Tibial nerve (tissue), 4 donors: ENCODE results near the gene PSENEN. TPM values are rescaled to one million over a fixed set of nuclear protein-coding genes. Genes with fewer than 3 reads are reported as not detected.

Source experiments
- DNase-seq, 2 donors: peaks; one replicate each; pipeline ENCODE4 v3.0.0-alpha.2; 2019; ENCODE audit warnings: low spot score in 2 of 2
- H3K27ac ChIP-seq, 4 donors: fragments of 200-600 bp; sonication (generic) in 3 of 4; one replicate each; pipeline ENCODE4 v1.5.1; 2017 to 2019; ENCODE audit warnings: mild to moderate bottlenecking in 1 of 4
- H3K27me3 ChIP-seq, 2 donors: fragments of 200-600 bp; sonication (generic) in 1 of 2; one replicate each; pipeline versions ENCODE4 v1.5.1 to v1.6.0; 2017 to 2019
- H3K36me3 ChIP-seq, 3 donors: fragments of 200-600 bp; sonication (generic); one replicate each; pipeline ENCODE4 v1.5.1; 2018 to 2019
- H3K4me1 ChIP-seq, 4 donors: fragments of 200-600 bp; sonication (generic) in 3 of 4; one replicate each; pipeline ENCODE4 v1.5.1; 2017 to 2019
- H3K4me3 ChIP-seq, 4 donors: fragments of 200-600 bp; sonication (generic) in 3 of 4; one replicate each; pipeline ENCODE4 v1.5.1; 2017 to 2019; ENCODE audit warnings: mild to moderate bottlenecking in 1 of 4, moderate library complexity in 1 of 4
- H3K9me3 ChIP-seq, 4 donors: fragments of 200-600 bp; sonication (generic) in 3 of 4; one replicate each; pipeline ENCODE4 v1.5.1; 2017 to 2019
- CTCF ChIP-seq, 5 experiments: fragments of 200-600 bp in 3 of 5; fragments of 450-650 bp in 2 of 5; sonication (generic) in 3 of 5; IDR thresholded peaks; one replicate each; pipeline ENCODE4 v1.5.1; 2016 to 2019; ENCODE audit warnings: antibody characterized with exemption in 5 of 5, mild to moderate bottlenecking in 3 of 5, moderate library complexity in 2 of 5
- EP300 ChIP-seq, 2 donors: sonication (generic); formaldehyde crosslinking; IDR thresholded peaks; one replicate each; pipeline ENCODE4 v1.6.1; 2017; ENCODE audit warnings: antibody characterized with exemption in 2 of 2, mild to moderate bottlenecking in 1 of 2
- POLR2A ChIP-seq, 2 donors: fragments of 450-650 bp; IDR thresholded peaks; one replicate each; pipeline ENCODE4 v1.6.1; 2017; ENCODE audit warnings: antibody characterized with exemption in 2 of 2, mild to moderate bottlenecking in 2 of 2, moderate library complexity in 2 of 2
- WGBS, 2 donors: methylation state at CpG; one replicate each; pipeline ENCODE4 v1.1.5; 2018; 5-methylcytosine and 5-hydroxymethylcytosine counted together
- total RNA-seq, 4 donors: library from RNA; depleted of rRNA; stranded (reverse); fragments of >200 nt; gene quantifications; one replicate each; pipeline ENCODE4 v1.1.0, GENCODE V29; 2016

The PSENEN gene
- total RNA-seq, 4 donors from 2014 or later: 33.1 to 46.7 (median 40.3) TPM

- Histone ChIP-seq H3K4me3 (peak overlapping the region in 1 of 4 donors; percentile 85), H3K4me1 (peaks cover 0 to 53% (median 39%) of the 10 kb centered on the region in 4 donors)
- WGBS, 2 donors: 84 to 85% methylated on average over 5 of the region's 5 CpGs
Observed at GRCh38 chr19:35746531-35746930, 1.1 kb downstream of the PSENEN start.

GRCh38 chr19:35748106-35749020 lies 2.9 kb downstream of the PSENEN start, which contains the start of gene LIN37:
Gene LIN37 (plus strand): TSS chr19:35748576. CDS start chr19:35748725, 149 bp downstream.
- no peaks in the 10 kb centered on the region for H3K27me3 ChIP-seq
- H3K4me1 ChIP-seq: peaks cover 0 to 52% (median 37%) of the 10 kb centered on the region in 4 donors
- H3K4me3 ChIP-seq: peak within 1 kb of the TSS; percentile 68 to 88 (median 84)
- peaks cover 0 to 25% (median 4%) of the 10 kb centered on the region in 3 donors for H3K36me3 ChIP-seq
- WGBS, 2 donors: 1% methylated on average over 42 to 44 of the region's 45 CpGs
- DNase-seq: peak; percentile 99 to 100
- peak within 1 kb of the TSS; percentile 85 to 92 (median 88) for H3K27ac ChIP-seq
- H3K9me3 ChIP-seq: no peaks in the 10 kb centered on the region
- TF ChIP-seq EP300 (IDR thresholded peaks at IDR 0.05) (peak; percentile 94 to 96), CTCF (IDR thresholded peaks at IDR 0.05) (peak in 3 of 5 experiments; percentile 14 to 59 (median 42)), POLR2A (IDR thresholded peaks at IDR 0.05) (peak; percentile 79 to 97)

More at GRCh38 chr19:35746531-35746930, 1.1 kb downstream of the PSENEN start:
- Histone ChIP-seq H3K36me3 (peaks cover 0 to 12% (median 0%) of the 10 kb centered on the region in 3 donors), H3K27me3 (no peaks in the 10 kb centered on the region), H3K9me3 (no peaks in the 10 kb centered on the region), H3K27ac (peak overlapping the region in 2 of 4 donors; percentile 16 to 99)
- no peak for DNase-seq
- no peak for TF ChIP-seq EP300 (IDR thresholded peaks at IDR 0.05)

- no peak overlapping the region for H3K4me3 ChIP-seq
- H3K9me3 ChIP-seq: no peaks in the 10 kb centered on the region
- peaks cover 0 to 42% (median 4%) of the 10 kb centered on the region in 3 donors for H3K36me3 ChIP-seq
- no peaks in the 10 kb centered on the region for H3K27me3 ChIP-seq
- H3K27ac ChIP-seq: peak overlapping the region in 1 of 4 donors; percentile 8
- TF ChIP-seq CTCF (IDR thresholded peaks at IDR 0.05): no peak
- peaks cover 0 to 50% (median 30%) of the 10 kb centered on the region in 4 donors for H3K4me1 ChIP-seq
- DNase-seq: no peak
- WGBS, 2 donors: 88 to 92% methylated on average over 5 of the region's 5 CpGs
Observed at GRCh38 chr19:35750167-35750566, 4.7 kb downstream of the PSENEN start.

GRCh38 chr19:35751839-35752745 lies 6.6 kb downstream of the PSENEN start:
- TF ChIP-seq CTCF (IDR thresholded peaks at IDR 0.05): no peak
- Histone ChIP-seq H3K27me3 (no peaks in the 10 kb centered on the region), H3K27ac (no peak overlapping the region), H3K4me1 (peaks cover 4 to 55% (median 31%) of the 10 kb centered on the region in 4 donors), H3K36me3 (peaks cover 0 to 42% (median 4%) of the 10 kb centered on the region in 3 donors), H3K9me3 (no peaks in the 10 kb centered on the region), H3K4me3 (no peak overlapping the region)
- 84 to 93% methylated on average over 11 to 14 of the region's 14 CpGs for WGBS, 2 donors
- DNase-seq: no peak

- Histone ChIP-seq H3K36me3 (peaks cover 0 to 42% (median 4%) of the 10 kb centered on the region in 3 donors), H3K4me3 (no peak overlapping the region), H3K27ac (peak overlapping the region in 2 of 4 donors; percentile 98 to 99), H3K9me3 (no peaks in the 10 kb centered on the region), H3K27me3 (no peaks in the 10 kb centered on the region), H3K4me1 (peaks cover 4 to 54% (median 30%) of the 10 kb centered on the region in 4 donors)
- DNase-seq: no peak
- no peak for TF ChIP-seq POLR2A (IDR thresholded peaks at IDR 0.05)
- no peak for TF ChIP-seq CTCF (IDR thresholded peaks at IDR 0.05)
- no peak for TF ChIP-seq EP300 (IDR thresholded peaks at IDR 0.05)
- 95% methylated on average over 17 to 20 of the region's 20 CpGs for WGBS, 2 donors
Observed at GRCh38 chr19:35752746-35753350, 7.4 kb downstream of the PSENEN start.
